Heart left ventricle (tissue), 13 donors: ENCODE measurements around the gene SPATA6.

Experiments
- CTCF ChIP-seq, 12 donors: fragments of 200-600 bp; sonication (generic) in 4 of 12; IDR thresholded peaks; one replicate each; pipeline versions ENCODE4 v1.5.0 to v1.8.0; 2018 to 2022; ENCODE audit warnings: antibody characterized with exemption in 12 of 12, mild to moderate bottlenecking in 5 of 12
- POLR2A ChIP-seq, 2 donors: fragments of 450-650 bp; IDR thresholded peaks; one replicate each; pipeline ENCODE4 v1.6.1; 2017; ENCODE audit warnings: antibody characterized with exemption in 2 of 2, mild to moderate bottlenecking in 2 of 2, moderate library complexity in 2 of 2
- donor health status: ischemic (EF 13 %, LVEDD 7.1; RV severe dilation, severe dysfunction).
- donor health status: DM: no; HTN: yes; CAD: no.
- donor health status: DM: no; HTN: no; CAD: no.
- donor health status: ischemic (EF 25% LVEDD 6.9; RV normal size, moderate dysfunction).
- donor health status: ischemic (EF 25% LVEDD 5.7; RV mildly dilated, moderate dysfunction).
- donor health status: ischemic (EF 35%, LVEDD 5.7; RV mildly dilated, moderate dysfunction).
- donor health status: nonischemic (EF 11% LVEDD 7.7; RV severe dilation, severe dysfunction).
- donor health status: DM: yes; HTN: yes; CAD: no.
- donor health status: PGD.
- donor health status: ischemic (EF 29% LVEDD 5.4; RV normal size, mild dysfunction).
- donor health status: nonischemic (EF 23%, LVEDD 6.1; RV moderate dilation, normal function).

- TF ChIP-seq CTCF (IDR thresholded peaks at IDR 0.05) (no peak), POLR2A (IDR thresholded peaks at IDR 0.05) (no peak)
Observed at GRCh38 chr1:48246727-48247126, 225.3 kb downstream of the SPATA6 start.
